ENCODE data around the gene ZNF821. TPM values are rescaled to one million over a fixed set of nuclear protein-coding genes. Genes with fewer than 3 reads are reported as not detected.

Gene ZNF821
- total and polyA plus RNA-seq, 2 of the 8 experiments (the other 6 are each of a cell fraction or from before 2014, with no cell fraction given) = 9.5 to 14.1 TPM

DNA sequence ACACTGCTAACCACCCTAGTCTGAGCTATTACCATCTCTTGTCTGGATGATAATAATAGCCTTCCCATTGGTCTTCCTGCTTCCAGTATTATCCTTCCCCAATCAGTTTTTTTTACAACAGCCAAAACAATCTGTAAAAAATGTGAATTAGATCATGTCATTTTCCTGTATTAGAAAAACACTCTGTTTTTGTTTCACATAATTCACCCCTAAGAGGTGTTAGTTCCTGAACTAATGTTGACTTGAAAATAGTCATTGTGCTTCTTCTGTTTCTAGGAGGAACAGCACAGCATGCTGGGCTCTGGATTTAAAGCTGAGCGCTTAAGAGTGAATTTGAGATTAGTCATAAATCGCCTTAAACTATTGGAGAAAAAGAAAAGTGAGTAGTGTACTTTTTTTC is 31.4 kb upstream of the ZNF821 start (continued):
- no peak for TF ChIP-seq ATF2 (IDR thresholded peaks at IDR 0.05; ENCODE audit: low read length)
- no peak for TF ChIP-seq TAF1 (IDR thresholded peaks at IDR 0.05; ENCODE audit: low read depth, low read length)
- TF ChIP-seq CBX5 (IDR thresholded peaks at IDR 0.05; ENCODE audit: low read depth, low read length) = no peak
